Sigmoid colon (tissue), 7 donors: Measurements from ENCODE around the gene P4HB. TPM values are rescaled to one million over a fixed set of nuclear protein-coding genes. Genes with fewer than 3 reads are reported as not detected.

Source experiments
- DNase-seq: peaks from one replicate; pipeline ENCODE4 v3.0.0-alpha.2; 2019
- H3K27ac ChIP-seq, 4 donors: fragments of 200-600 bp; sonication (generic); one replicate each; pipeline ENCODE4 v1.5.1; 2016 to 2019; ENCODE audit warnings: mild to moderate bottlenecking in 1 of 4
- H3K27me3 ChIP-seq, 3 donors: fragments of 200-600 bp; sonication (generic); one replicate each; pipeline ENCODE4 v1.5.1; 2019; ENCODE audit warnings: mild to moderate bottlenecking in 1 of 3
- H3K36me3 ChIP-seq, 4 donors: fragments of 200-600 bp; sonication (generic); one replicate each; pipeline ENCODE4 v1.5.1; 2016 to 2019
- H3K4me1 ChIP-seq, 4 donors: fragments of 200-600 bp; sonication (generic); one replicate each; pipeline ENCODE4 v1.5.1; 2017 to 2019
- H3K4me3 ChIP-seq, 4 donors: fragments of 200-600 bp; sonication (generic); one replicate each; pipeline ENCODE4 v1.5.1; 2017 to 2019; ENCODE audit warnings: mild to moderate bottlenecking in 2 of 4, moderate library complexity in 1 of 4
- H3K9me3 ChIP-seq, 4 donors: fragments of 200-600 bp in 3 of 4; sonication (generic) in 3 of 4; one replicate each; pipeline versions ENCODE4 v1.5.1 to v1.6.1; 2013 to 2019
- CTCF ChIP-seq, 4 experiments: fragments of 450-650 bp in 3 of 4; fragments of 200-600 bp in 1 of 4; IDR thresholded peaks; one replicate each; pipeline ENCODE4 v1.5.1; 2016 to 2019; ENCODE audit warnings: antibody characterized with exemption in 4 of 4, mild to moderate bottlenecking in 3 of 4, moderate library complexity in 2 of 4
- EP300 ChIP-seq, 4 donors: sonication (generic); formaldehyde crosslinking; IDR thresholded peaks; one replicate each; pipeline ENCODE4 v1.6.1; 2017; ENCODE audit warnings: antibody characterized with exemption in 4 of 4
- POLR2A ChIP-seq, 2 donors: fragments of 450-650 bp; IDR thresholded peaks; one replicate each; pipeline ENCODE4 v1.6.1; 2016; ENCODE audit warnings: antibody characterized with exemption in 2 of 2, mild to moderate bottlenecking in 2 of 2, moderate library complexity in 2 of 2
- POLR2AphosphoS5 ChIP-seq, 4 donors: sonication (generic); formaldehyde crosslinking; IDR thresholded peaks; one replicate each; pipeline ENCODE4 v1.6.1; 2017; ENCODE audit warnings: antibody characterized with exemption in 4 of 4
- WGBS, 2 donors: extraction: QIAGEN DNeasy Blood & Tissue Kit; methylation state at CpG; one replicate each; pipeline ENCODE4 v1.1.7; 2013; 5-methylcytosine and 5-hydroxymethylcytosine counted together
- intact Hi-C: fragments of 100-400 bp; cut with DNase I; formaldehyde crosslinking; loops from one replicate; pipeline ENCODE4 v1.15.1; 2023
- polyA plus RNA-seq, 3 donors: library from polyadenylated mRNA; stranded (reverse); fragments of 200-250 nt; gene quantifications; one replicate each; pipeline ENCODE4 v1.2.3, GENCODE V29; 2013
- total RNA-seq, 4 donors: library from RNA; depleted of rRNA; stranded (reverse); fragments of >200 nt; gene quantifications; one replicate each; pipeline ENCODE4 v1.1.0, GENCODE V29; 2016
- donor health status: healthy with polysubstance abuse.
- donor health status: Bipolar disorder and iron deficiency.
- donor health status: healthy.

The P4HB gene
- total and polyA plus RNA-seq, 7 donors: 153 to 750 (median 237) TPM

- Histone ChIP-seq H3K36me3 (peaks cover 0 to 23% (median 15%) of the 10 kb centered on the region in 4 donors), H3K4me3 (no peak overlapping the region), H3K9me3 (no peaks in the 10 kb centered on the region), H3K27ac (peak overlapping the region; percentile 83 to 88 (median 86)), H3K27me3 (peaks cover 0 to 25% (median 9%) of the 10 kb centered on the region in 3 donors), H3K4me1 (peaks cover 0 to 18% (median 18%) of the 10 kb centered on the region in 4 donors)
- TF ChIP-seq EP300 (IDR thresholded peaks at IDR 0.05) (no peak), POLR2A (IDR thresholded peaks at IDR 0.05) (no peak), CTCF (IDR thresholded peaks at IDR 0.05) (no peak), POLR2AphosphoS5 (IDR thresholded peaks at IDR 0.05) (no peak)
- no peak for DNase-seq
- WGBS, 2 donors: 82 to 89% methylated on average over 8 of the region's 8 CpGs
- intact Hi-C loops: loop anchor here (5.0 kb wide), 1 partner anchor 41 kb away; the partner anchor contains the start of gene P4HB
Observed at GRCh38 chr17:81821147-81821546, 39.2 kb downstream of the P4HB start.

GRCh38 chr17:81819708-81820107 is 40.6 kb downstream of the P4HB start:
- H3K4me3 ChIP-seq: no peak overlapping the region
- intact Hi-C loops: loop anchor here (5.0 kb wide), 1 partner anchor 43 kb away; the partner anchor contains the start of gene P4HB
- TF ChIP-seq POLR2AphosphoS5 (IDR thresholded peaks at IDR 0.05) (no peak), CTCF (IDR thresholded peaks at IDR 0.05) (no peak), POLR2A (IDR thresholded peaks at IDR 0.05) (no peak), EP300 (IDR thresholded peaks at IDR 0.05) (no peak)
- peaks cover 0 to 22% (median 14%) of the 10 kb centered on the region in 4 donors for H3K36me3 ChIP-seq
- H3K27me3 ChIP-seq: peaks cover 0 to 35% (median 9%) of the 10 kb centered on the region in 3 donors
- no peak overlapping the region for H3K27ac ChIP-seq
- no peaks in the 10 kb centered on the region for H3K9me3 ChIP-seq
- no peak for DNase-seq
- WGBS, 2 donors: 45 to 64% methylated on average over 13 of the region's 13 CpGs
- peaks cover 0 to 18% (median 18%) of the 10 kb centered on the region in 4 donors for H3K4me1 ChIP-seq

- TF ChIP-seq POLR2A (IDR thresholded peaks at IDR 0.05) (no peak), CTCF (IDR thresholded peaks at IDR 0.05) (no peak), EP300 (IDR thresholded peaks at IDR 0.05) (no peak), POLR2AphosphoS5 (IDR thresholded peaks at IDR 0.05) (no peak)
- Histone ChIP-seq H3K27me3 (peaks cover 0 to 41% (median 9%) of the 10 kb centered on the region in 3 donors), H3K36me3 (peaks cover 0 to 3% (median 1%) of the 10 kb centered on the region in 4 donors), H3K4me3 (no peak overlapping the region), H3K4me1 (peaks cover 0 to 18% (median 16%) of the 10 kb centered on the region in 4 donors), H3K27ac (no peak overlapping the region), H3K9me3 (no peaks in the 10 kb centered on the region)
- DNase-seq: no peak
- WGBS, 2 donors: 67 to 76% methylated on average over 7 of the region's 7 CpGs
- intact Hi-C loops: no loop called here
Observed at GRCh38 chr17:81817758-81818147, 42.6 kb downstream of the P4HB start.

GRCh38 chr17:81815646-81815986 is 44.7 kb downstream of the P4HB start:
- H3K4me3 ChIP-seq: no peak overlapping the region
- intact Hi-C loops: no loop called here
- no peaks in the 10 kb centered on the region for H3K4me1 ChIP-seq
- H3K27me3 ChIP-seq: peaks cover 2 to 63% (median 25%) of the 10 kb centered on the region in 3 donors
- no peak for DNase-seq
- H3K27ac ChIP-seq: no peak overlapping the region
- H3K36me3 ChIP-seq: no peaks in the 10 kb centered on the region
- no peak for TF ChIP-seq POLR2AphosphoS5 (IDR thresholded peaks at IDR 0.05)
- no peak for TF ChIP-seq EP300 (IDR thresholded peaks at IDR 0.05)
- TF ChIP-seq CTCF (IDR thresholded peaks at IDR 0.05): no peak
- no peak for TF ChIP-seq POLR2A (IDR thresholded peaks at IDR 0.05)
- WGBS, 2 donors: 11 to 59% methylated on average over 2 of the region's 2 CpGs
- H3K9me3 ChIP-seq: no peaks in the 10 kb centered on the region
